ENCODE measurements around the gene CABP2.
"Not testable (repeated sequence)": the region's sequence is repeated elsewhere in the genome, so short reads cannot be mapped to it uniquely, and the experiment has no call there.

The CABP2 gene

DNA sequence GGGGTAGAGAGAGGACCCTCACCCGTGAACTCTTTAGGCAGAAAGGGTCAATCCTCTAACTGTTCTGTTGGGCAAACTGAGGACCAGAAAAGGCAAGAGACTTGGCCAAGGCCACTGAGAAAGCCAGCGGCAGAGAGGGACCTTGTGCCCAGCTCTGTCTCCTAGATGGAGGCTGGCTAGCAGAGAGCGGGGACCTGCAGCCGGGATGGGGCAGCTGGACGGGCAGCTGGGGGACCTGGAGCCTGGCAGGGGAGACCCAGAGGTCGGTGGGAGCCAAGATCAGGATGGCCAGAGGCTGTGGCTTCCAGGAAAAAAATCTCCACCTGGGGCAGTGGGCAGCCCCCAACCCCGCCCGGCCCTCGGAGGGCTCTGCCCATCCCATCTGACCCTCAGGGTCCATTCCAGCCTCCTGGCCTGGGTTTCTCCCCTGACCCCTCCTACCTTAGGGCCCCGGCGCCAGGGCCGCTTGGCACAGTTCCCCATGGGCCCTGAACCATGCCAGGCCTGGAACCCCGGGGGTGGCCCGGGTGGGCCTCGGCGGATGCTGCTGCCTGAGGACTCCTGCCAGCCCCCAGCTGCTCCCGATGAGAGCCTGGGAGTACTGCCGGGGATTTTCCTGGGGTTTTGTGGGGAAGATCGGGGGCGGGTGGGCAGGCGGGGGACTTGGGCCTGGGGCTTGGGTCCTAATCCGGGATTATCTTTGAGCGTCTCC is at the start of gene CABP2:
Gene CABP2 (minus strand): TSS at position 603 of the 712 bp plus-strand sequence. CDS start 120 bp downstream, at position 483.
- Mint-ChIP-seq H3K4me3 (no peak within 1 kb of the TSS), H3K27ac (no peak within 1 kb of the TSS), H3K27me3 (no peaks in the 10 kb centered on the region)

GRCh38 chr11:67572747-67573419 is 49.6 kb upstream of the CABP2 start:
- peaks cover 3% of the 10 kb centered on the region for H3K27me3 Mint-ChIP-seq
- no peaks in the 10 kb centered on the region for H3K9me3 Mint-ChIP-seq
- H3K4me1 Mint-ChIP-seq: no peaks in the 10 kb centered on the region
- no peak overlapping the region for H3K27ac Mint-ChIP-seq
- no peaks in the 10 kb centered on the region for H3K36me3 Mint-ChIP-seq
- H3K4me3 Mint-ChIP-seq: no peak overlapping the region

More for the DNA sequence above, at the start of gene CABP2:
- Mint-ChIP-seq H3K9me3 (no peaks in the 10 kb centered on the region), H3K36me3 (no peaks in the 10 kb centered on the region), H3K4me1 (no peaks in the 10 kb centered on the region)

DNA sequence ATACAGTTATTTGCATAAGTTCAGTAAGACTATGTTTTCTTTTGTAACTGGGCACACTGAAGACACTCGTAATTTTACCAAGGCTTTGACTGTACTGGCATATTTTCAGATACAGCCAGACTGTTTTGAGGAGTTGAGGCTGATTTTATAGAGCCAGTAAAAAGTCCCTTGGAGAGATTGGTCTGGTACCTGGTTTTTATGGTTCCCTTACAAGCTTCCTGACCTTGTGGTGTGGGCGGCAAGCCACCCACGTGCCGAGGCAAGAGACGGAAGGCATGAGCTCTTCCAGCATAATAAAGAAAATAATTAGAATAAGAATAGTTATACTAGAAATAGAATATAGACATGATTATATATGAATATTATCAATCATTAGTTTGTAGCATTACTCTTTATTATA is 49.1 kb upstream of the CABP2 start:
- Mint-ChIP-seq H3K4me1 (no peaks in the 10 kb centered on the region), H3K9me3 (no peaks in the 10 kb centered on the region), H3K27ac (no peak overlapping the region), H3K4me3 (no peak overlapping the region), H3K36me3 (no peaks in the 10 kb centered on the region), H3K27me3 (peaks cover 3% of the 10 kb centered on the region)

DNA sequence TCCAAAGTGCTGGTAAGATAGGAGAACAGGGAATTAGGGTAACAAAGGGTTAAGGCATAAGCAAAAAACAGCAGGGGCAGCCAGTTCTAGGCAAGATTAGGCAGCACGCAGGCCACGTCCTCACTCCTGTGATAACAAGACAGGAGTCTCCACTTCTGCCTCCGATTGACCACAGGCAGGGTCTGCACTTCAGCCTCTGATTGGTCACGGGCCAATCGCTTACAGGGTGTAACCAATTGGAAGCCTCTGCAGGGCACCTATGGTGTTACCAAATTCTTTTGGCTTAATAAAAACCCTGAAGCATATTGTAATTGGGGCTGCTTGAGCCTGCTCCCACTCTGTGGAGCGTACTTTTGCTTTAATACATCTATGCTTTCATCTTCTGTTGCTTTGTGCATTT is 48.2 kb upstream of the CABP2 start:
- Mint-ChIP-seq H3K27ac (no peak overlapping the region), H3K4me3 (no peak overlapping the region), H3K27me3 (peaks cover 3% of the 10 kb centered on the region), H3K36me3 (no peaks in the 10 kb centered on the region), H3K9me3 (no peaks in the 10 kb centered on the region), H3K4me1 (no peaks in the 10 kb centered on the region)

DNA sequence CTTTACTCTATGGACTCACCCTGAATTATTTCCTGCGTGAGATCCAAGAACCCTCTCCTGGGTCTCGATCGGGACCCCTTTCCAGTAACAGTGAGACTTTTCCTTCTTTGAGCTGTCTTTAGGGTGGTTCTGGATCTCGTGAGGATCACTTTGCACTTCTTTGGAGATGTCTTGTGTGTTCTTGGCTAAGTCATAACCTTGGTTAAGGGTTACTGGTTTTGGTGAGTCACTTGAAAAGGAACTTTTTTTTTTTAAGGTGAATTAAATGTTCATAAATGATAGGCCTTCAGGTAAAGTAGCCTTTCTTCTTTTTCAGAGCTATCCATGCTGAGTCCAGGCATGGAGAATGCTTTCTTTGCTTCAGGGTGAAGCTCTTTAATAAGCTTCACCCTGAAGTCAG is 41.0 kb upstream of the CABP2 start:
- H3K27ac Mint-ChIP-seq: no peak overlapping the region
- H3K4me3 Mint-ChIP-seq: no peak overlapping the region
- H3K36me3 Mint-ChIP-seq: no peaks in the 10 kb centered on the region
- H3K4me1 Mint-ChIP-seq: no peaks in the 10 kb centered on the region
- H3K9me3 Mint-ChIP-seq: no peaks in the 10 kb centered on the region
- H3K27me3 Mint-ChIP-seq: peaks cover 1% of the 10 kb centered on the region

DNA sequence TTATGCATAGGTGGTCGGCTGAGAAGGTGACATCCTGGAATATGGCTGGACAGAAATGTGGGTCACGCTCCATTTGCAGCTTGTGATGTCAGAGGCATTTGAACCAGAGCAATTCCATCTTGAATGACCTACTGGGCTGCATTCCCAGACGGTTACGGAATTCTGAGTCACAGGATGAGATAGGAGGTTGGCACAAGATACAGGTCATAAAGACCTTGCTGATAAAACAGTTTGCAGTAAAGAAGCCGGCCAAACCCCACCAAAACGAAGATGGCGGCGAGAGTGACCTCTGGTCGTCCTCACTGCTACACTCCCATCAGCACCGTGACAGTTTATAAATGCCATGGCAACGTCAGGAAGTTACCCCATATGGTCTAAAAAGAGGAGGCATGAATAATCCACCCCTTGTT is 40.5 kb upstream of the CABP2 start:
- not testable (repeated sequence) for H3K9me3 Mint-ChIP-seq, H3K27me3 Mint-ChIP-seq, H3K4me1 Mint-ChIP-seq, H3K27ac Mint-ChIP-seq, H3K36me3 Mint-ChIP-seq, H3K4me3 Mint-ChIP-seq

GRCh38 chr11:67562963-67563704 is 39.9 kb upstream of the CABP2 start:
- Mint-ChIP-seq H3K4me3 (no peak overlapping the region), H3K27ac (no peak overlapping the region), H3K27me3 (peaks cover 1% of the 10 kb centered on the region), H3K36me3 (no peaks in the 10 kb centered on the region), H3K9me3 (no peaks in the 10 kb centered on the region), H3K4me1 (no peaks in the 10 kb centered on the region)

- H3K36me3 Mint-ChIP-seq: no peaks in the 10 kb centered on the region
- no peak overlapping the region for H3K27ac Mint-ChIP-seq
- no peak overlapping the region for H3K4me3 Mint-ChIP-seq
- H3K9me3 Mint-ChIP-seq: no peaks in the 10 kb centered on the region
- H3K4me1 Mint-ChIP-seq: no peaks in the 10 kb centered on the region
- peaks cover 1% of the 10 kb centered on the region for H3K27me3 Mint-ChIP-seq
These were observed 38.8 kb upstream of the CABP2 start for GRCh38 chr11:67561971-67562619.

GRCh38 chr11:67558084-67558772 is 35.0 kb upstream of the CABP2 start:
- H3K4me1 Mint-ChIP-seq: no peaks in the 10 kb centered on the region
- no peaks in the 10 kb centered on the region for H3K9me3 Mint-ChIP-seq
- no peaks in the 10 kb centered on the region for H3K36me3 Mint-ChIP-seq
- no peak overlapping the region for H3K27ac Mint-ChIP-seq
- H3K4me3 Mint-ChIP-seq: no peak overlapping the region
- H3K27me3 Mint-ChIP-seq: peaks cover 1% of the 10 kb centered on the region

DNA sequence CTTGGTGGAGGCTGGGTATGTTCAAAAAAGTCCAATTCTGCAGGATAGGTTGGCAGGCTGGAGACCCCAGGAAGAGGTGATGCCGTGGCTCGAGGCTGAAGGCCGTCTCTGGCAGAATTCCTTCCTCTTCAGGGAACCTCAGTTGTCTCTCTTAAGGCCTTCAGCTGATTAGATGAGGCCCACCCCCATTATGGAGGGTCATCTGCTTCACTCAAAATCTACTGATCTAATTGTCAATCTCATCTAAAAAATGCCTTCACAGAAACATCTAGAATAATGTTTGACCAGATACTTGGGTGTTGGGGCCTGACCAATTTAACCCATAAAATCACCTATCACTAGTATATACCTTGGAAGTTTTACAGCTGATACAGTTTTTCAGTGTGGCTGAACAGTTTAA is 33.0 kb upstream of the CABP2 start:
- Mint-ChIP-seq H3K36me3 (no peaks in the 10 kb centered on the region), H3K27me3 (no peaks in the 10 kb centered on the region), H3K9me3 (no peaks in the 10 kb centered on the region), H3K4me1 (no peaks in the 10 kb centered on the region), H3K4me3 (no peak overlapping the region), H3K27ac (no peak overlapping the region)

GRCh38 chr11:67551697-67552096 is 28.5 kb upstream of the CABP2 start:
- H3K4me3 Mint-ChIP-seq, H3K4me1 Mint-ChIP-seq, H3K27ac Mint-ChIP-seq, H3K27me3 Mint-ChIP-seq, H3K36me3 Mint-ChIP-seq, H3K9me3 Mint-ChIP-seq: not testable (repeated sequence)

DNA sequence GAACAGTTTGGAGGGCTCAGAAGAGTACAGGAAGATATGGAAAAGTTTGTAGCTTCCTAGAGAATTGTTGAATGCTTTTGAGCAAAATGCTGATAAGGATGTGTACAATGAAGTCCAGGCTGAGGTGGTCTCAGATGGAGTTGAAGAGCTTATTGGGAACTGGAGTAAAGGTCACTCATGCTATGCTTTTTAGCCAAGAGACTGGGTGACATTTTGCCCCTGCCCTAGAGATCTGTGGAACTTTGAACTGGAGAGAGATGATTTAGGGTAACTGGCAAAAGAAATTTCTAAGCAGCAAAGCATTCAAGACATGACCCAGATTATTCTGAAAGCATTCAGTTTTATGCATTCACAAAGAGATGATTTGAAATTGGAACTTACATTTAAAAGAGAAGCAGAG is 27.9 kb upstream of the CABP2 start:
- Mint-ChIP-seq H3K9me3 (no peaks in the 10 kb centered on the region), H3K4me3 (no peak overlapping the region), H3K27ac (no peak overlapping the region), H3K36me3 (peaks cover 2% of the 10 kb centered on the region), H3K27me3 (no peaks in the 10 kb centered on the region), H3K4me1 (no peaks in the 10 kb centered on the region)

GRCh38 chr11:67548555-67549110 is 25.4 kb upstream of the CABP2 start:
- H3K4me1 Mint-ChIP-seq: no peaks in the 10 kb centered on the region
- H3K9me3 Mint-ChIP-seq: no peaks in the 10 kb centered on the region
- H3K4me3 Mint-ChIP-seq: no peak overlapping the region
- H3K27ac Mint-ChIP-seq: no peak overlapping the region
- H3K27me3 Mint-ChIP-seq: no peaks in the 10 kb centered on the region
- peaks cover 2% of the 10 kb centered on the region for H3K36me3 Mint-ChIP-seq

- H3K4me3 Mint-ChIP-seq, H3K9me3 Mint-ChIP-seq, H3K27me3 Mint-ChIP-seq, H3K4me1 Mint-ChIP-seq, H3K36me3 Mint-ChIP-seq, H3K27ac Mint-ChIP-seq: not testable (repeated sequence)
These were observed 24.9 kb upstream of the CABP2 start for GRCh38 chr11:67548112-67548511.

DNA sequence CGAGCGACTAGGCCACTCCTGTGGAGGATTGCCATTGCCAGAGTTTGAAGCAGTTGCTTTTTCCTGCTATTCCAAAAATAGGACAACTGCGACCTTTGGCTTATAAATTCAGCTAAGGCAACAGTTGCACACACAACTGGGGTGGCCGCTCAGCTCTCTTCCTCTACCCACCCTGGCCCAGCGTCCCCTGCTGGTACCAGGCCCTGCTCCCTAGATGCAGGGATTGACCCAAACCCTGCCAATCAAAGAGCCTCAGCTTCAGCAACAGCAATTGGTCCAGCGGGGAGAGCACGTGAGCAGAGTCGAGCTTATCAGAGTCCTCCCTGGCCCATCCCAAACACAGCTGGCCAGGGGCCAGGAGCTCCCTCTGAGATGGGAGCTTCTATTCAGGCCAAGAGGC is 22.0 kb upstream of the CABP2 start:
- Mint-ChIP-seq H3K36me3 (no peaks in the 10 kb centered on the region), H3K27ac (peak overlapping the region; percentile 83), H3K27me3 (no peaks in the 10 kb centered on the region), H3K4me3 (no peak overlapping the region), H3K4me1 (no peaks in the 10 kb centered on the region), H3K9me3 (no peaks in the 10 kb centered on the region)
